H1 (cell line): ENCODE measurements around the gene RASAL2. TPM values are rescaled to one million over a fixed set of nuclear protein-coding genes. Genes with fewer than 3 reads are reported as not detected.

Source experiments
- CTCF ChIA-PET: fragments of 300-600 bp; sonication (Branson Sonifier 250); formaldehyde crosslinking; loops from one replicate; lab custom pipeline; 2021; ENCODE audit not compliant: partially characterized antibody; lab: Charles Lee
- POLR2A ChIA-PET: fragments of 300-600 bp; sonication (Branson Sonifier 250); formaldehyde crosslinking; loops from one replicate; lab custom pipeline; 2021; ENCODE audit warnings: inconsistent platforms; ENCODE audit not compliant: partially characterized antibody; lab: Charles Lee
- DNase-seq, 2 experiments: peaks; one replicate each; pipeline versions ENCODE4 v3.0.0 to v3.0.0-alpha.2; 2010 to 2022; ENCODE audit warnings: low spot score in 2 of 2, low read depth in 1 of 2, mixed read lengths in 1 of 2
- FAIRE-seq: peaks from 2 replicates; lab custom pipeline; 2011; peaks lifted over from hg19 to GRCh38; lab: Jason Lieb, UNC
- H2AFZ ChIP-seq: 2 replicates; pipeline ENCODE4 v1.8.1; 2012; ENCODE audit warnings: low read length, inconsistent platforms
- H2AK5ac ChIP-seq: 2 replicates; pipeline ENCODE4 v1.6.1; 2013; ENCODE audit warnings: low read depth, low read length
- H2BK120ac ChIP-seq: replicated peaks from 2 replicates; pipeline ENCODE3; 2013; ENCODE audit warnings: low read depth, low read length, inconsistent platforms
- H2BK12ac ChIP-seq: 2 replicates; pipeline ENCODE4 v1.6.1; 2013; ENCODE audit warnings: low read depth, low read length
- H2BK15ac ChIP-seq: 2 replicates; pipeline ENCODE4 v1.6.1; 2013; ENCODE audit warnings: low read length
- H2BK20ac ChIP-seq: 2 replicates; pipeline ENCODE4 v1.6.1; 2013; ENCODE audit warnings: low read length
- H2BK5ac ChIP-seq: 2 replicates; pipeline ENCODE4 v1.6.1; 2013; ENCODE audit warnings: low read depth, low read length
- H3K14ac ChIP-seq: 2 replicates; pipeline ENCODE4 v1.6.1; 2013; ENCODE audit warnings: inconsistent platforms; ENCODE audit not compliant: insufficient read length
- H3K18ac ChIP-seq: 2 replicates; pipeline ENCODE4 v1.6.1; 2013; ENCODE audit warnings: low read length; ENCODE audit errors: extremely low read depth
- H3K23ac ChIP-seq: 2 replicates; pipeline ENCODE4 v1.6.1; 2013; ENCODE audit warnings: inconsistent platforms; ENCODE audit not compliant: insufficient read length
- H3K23me2 ChIP-seq: 2 replicates; pipeline ENCODE4 v1.6.1; 2013; ENCODE audit warnings: low read depth, low read length
- H3K27ac ChIP-seq: 2 replicates; pipeline ENCODE4 v1.6.1; 2011; ENCODE audit warnings: low read depth, low read length, inconsistent platforms
- H3K27me3 ChIP-seq, 4 experiments: replicated peaks in 1 of 4; 1 replicate in 1 of 4; 2 replicates in 3 of 4; pipeline versions ENCODE4 v1.6.1 to v1.8.1; 2011 to 2013; ENCODE audit warnings: low read length in 3 of 4, mild to moderate bottlenecking in 3 of 4, inconsistent platforms in 2 of 4, mixed read lengths in 2 of 4, moderate library complexity in 1 of 4; ENCODE audit not compliant: control insufficient read depth in 3 of 4, insufficient read depth in 3 of 4; ENCODE audit errors: extremely low read depth in 1 of 4
- H3K36me3 ChIP-seq, 4 experiments: 2 replicates each; pipeline versions ENCODE4 v1.6.1 to v1.8.1; 2011 to 2013; ENCODE audit warnings: mild to moderate bottlenecking in 4 of 4, low read length in 3 of 4, moderate library complexity in 2 of 4, control low read depth in 1 of 4, inconsistent platforms in 1 of 4; ENCODE audit not compliant: insufficient read depth in 4 of 4, control insufficient read depth in 2 of 4
- H3K4ac ChIP-seq: replicated peaks from 2 replicates; pipeline ENCODE3; 2013; ENCODE audit warnings: low read length, low read depth, mixed read lengths, inconsistent platforms; ENCODE audit not compliant: insufficient read length
- H3K4me1 ChIP-seq, 4 experiments: replicated peaks in 1 of 4; 1 replicate in 1 of 4; 2 replicates in 3 of 4; pipeline versions ENCODE4 v1.6.1 to v1.8.1; 2011 to 2013; ENCODE audit warnings: low read length in 3 of 4, inconsistent platforms in 2 of 4, mixed read lengths in 1 of 4; ENCODE audit not compliant: insufficient read depth in 4 of 4, control insufficient read depth in 3 of 4
- H3K4me2 ChIP-seq, 2 experiments: 2 replicates each; pipeline versions ENCODE4 v1.6.1 to v1.8.1; 2011 to 2013; ENCODE audit warnings: low read depth in 2 of 2, low read length in 2 of 2, control low read depth in 1 of 2, inconsistent platforms in 1 of 2, mild to moderate bottlenecking in 1 of 2; ENCODE audit not compliant: insufficient read depth in 1 of 2
- H3K4me3 ChIP-seq, 4 experiments: fragments of 200-600, 300-600 bp in 1 of 4; sonication (generic), shearing (Covaris generic), sonication (Bioruptor Twin) in 1 of 4; 2 replicates each; pipeline versions ENCODE4 v1.5.1 to v1.8.1; 2011 to 2016; ENCODE audit warnings: low read length in 4 of 4, low read depth in 3 of 4, control low read depth in 2 of 4, inconsistent platforms in 2 of 4, mild to moderate bottlenecking in 2 of 4, mixed read lengths in 1 of 4, moderate library complexity in 1 of 4; ENCODE audit not compliant: insufficient read depth in 2 of 4; ENCODE audit errors: extremely low read depth in 1 of 4
- H3K56ac ChIP-seq: replicated peaks from 2 replicates; pipeline ENCODE3; 2013; ENCODE audit warnings: low read depth, mild to moderate bottlenecking, mixed read lengths, low read length, inconsistent platforms; ENCODE audit not compliant: insufficient read length
- H3K79me1 ChIP-seq: 2 replicates; pipeline ENCODE4 v1.6.1; 2013; ENCODE audit warnings: low read depth, low read length, control low read depth
- H3K79me2 ChIP-seq, 2 experiments: 2 replicates each; pipeline versions ENCODE4 v1.6.1 to v1.8.1; 2012 to 2013; ENCODE audit warnings: low read length in 2 of 2, mild to moderate bottlenecking in 2 of 2, inconsistent platforms in 1 of 2; ENCODE audit not compliant: insufficient read depth in 2 of 2, control insufficient read depth in 1 of 2
- H3K9ac ChIP-seq, 4 experiments: replicated peaks in 1 of 4; 1 replicate in 1 of 4; 2 replicates in 3 of 4; pipeline versions ENCODE4 v1.6.1 to v1.8.1; 2011 to 2013; ENCODE audit warnings: low read depth in 3 of 4, low read length in 3 of 4, control low read depth in 2 of 4, mild to moderate bottlenecking in 2 of 4, moderate library complexity in 2 of 4, inconsistent platforms in 1 of 4; ENCODE audit errors: extremely low read depth in 1 of 4
- H3K9me3 ChIP-seq, 2 experiments: 2 replicates each; pipeline versions ENCODE4 v1.6.1 to v1.8.1; 2012 to 2013; ENCODE audit warnings: mild to moderate bottlenecking in 2 of 2, moderate library complexity in 2 of 2, control low read depth in 1 of 2, inconsistent platforms in 1 of 2, low read depth in 1 of 2, low read length in 1 of 2, mixed read lengths in 1 of 2; ENCODE audit not compliant: insufficient read depth in 2 of 2
- H4K20me1 ChIP-seq, 2 experiments: replicated peaks in 1 of 2; 2 replicates each; pipeline versions ENCODE3 to v1.8.1; 2011 to 2013; ENCODE audit warnings: inconsistent platforms in 2 of 2, low read length in 2 of 2, mild to moderate bottlenecking in 1 of 2; ENCODE audit not compliant: insufficient read depth in 2 of 2, control insufficient read depth in 1 of 2
- H4K5ac ChIP-seq: 2 replicates; pipeline ENCODE4 v1.6.1; 2013; ENCODE audit warnings: low read length, low read depth, mixed read lengths, inconsistent platforms; ENCODE audit not compliant: insufficient read length
- H4K8ac ChIP-seq: 2 replicates; pipeline ENCODE4 v1.8.0; 2013; ENCODE audit warnings: mild to moderate bottlenecking, moderate library complexity, low read length, inconsistent platforms; ENCODE audit not compliant: insufficient read depth; ENCODE audit errors: extremely low read depth
- H4K91ac ChIP-seq: replicated peaks from 2 replicates; pipeline ENCODE3; 2013; ENCODE audit warnings: low read length, mixed read lengths, inconsistent platforms; ENCODE audit not compliant: insufficient read length
- WGBS, 2 experiments: shearing (Covaris generic) in 1 of 2; methylation state at CpG; one replicate each; pipeline versions ENCODE4 v1.1.6 to v1.1.7; 2013 to 2015; ENCODE audit warnings: low lambda C conversion rate in 2 of 2, mixed read lengths in 2 of 2, inconsistent platforms in 1 of 2, low coverage in 1 of 2, missing lambda C conversion rate in 1 of 2; ENCODE audit not compliant: insufficient replicate concordance in 2 of 2, insufficient coverage in 1 of 2, insufficient read length in 1 of 2; ENCODE audit errors: extremely low coverage in 1 of 2, missing lambda C conversion rate in 1 of 2; 5-methylcytosine and 5-hydroxymethylcytosine counted together
- polyA plus RNA-seq, 7 experiments: library from polyadenylated mRNA; depleted of rRNA in 3 of 7; stranded (reverse) in 5 of 7; unstranded in 2 of 7; fragments of >200 nt in 5 of 7; fragments of 200-250 nt in 2 of 7; gene quantifications; 1 replicate in 5 of 7; 2 replicates in 1 of 7; 4 replicates in 1 of 7; pipeline versions ENCODE4 v1.2.1 to v1.2.3, GENCODE V29; 2011 to 2013; ENCODE audit warnings: missing spikeins in 2 of 7, mixed read lengths in 2 of 7
- total RNA-seq: library from RNA; stranded (reverse); fragmentation: NEBNext Ultra II Directional; extraction: Animal tissue kit (Norgen Biotek cat#: 25700); gene quantifications from 2 replicates; pipeline ENCODE4 v1.2.1, GENCODE V29; 2021

The RASAL2 gene
- total and polyA plus RNA-seq, 2 of the 8 experiments (the other 6 are each of a cell fraction or from before 2014, with no cell fraction given): 15.9 to 32.5 TPM

- Histone ChIP-seq H3K9me3 (no peaks in the 10 kb centered on the region), H3K18ac (no peak overlapping the region), H2BK5ac (no peak overlapping the region), H3K4me2 (no peak overlapping the region), H3K27me3 (no peaks in the 10 kb centered on the region), H2AK5ac (no peak overlapping the region), H3K79me2 (peaks cover 0 to 84% of the 10 kb centered on the region in 2 experiments; a peak in 3 of 4 replicates), H3K4me1 (no peaks in the 10 kb centered on the region; a peak in 1 of 7 replicates), H2BK120ac (no peak overlapping the region), H2BK15ac (no peak overlapping the region), H3K36me3 (no peaks in the 10 kb centered on the region), H4K91ac (no peak overlapping the region), H4K5ac (no peak overlapping the region), H3K14ac (no peak overlapping the region), H3K4ac (no peak overlapping the region), H4K8ac (no peak overlapping the region), H3K79me1 (0 out of 2 replicates have a peak, but pooled peaks cover 2% of the 10 kb centered on the region), H4K20me1 (peaks cover 0 to 2% of the 10 kb centered on the region in 2 experiments), H3K23me2 (no peaks in the 10 kb centered on the region), H3K27ac (no peak overlapping the region), H3K56ac (no peak overlapping the region), H3K9ac (no peak overlapping the region), H2BK12ac (no peak overlapping the region), H2AFZ (no peak overlapping the region), H2BK20ac (no peak overlapping the region), H3K23ac (no peak overlapping the region), H3K4me3 (no peak overlapping the region)
- no peak for FAIRE-seq
- DNase-seq: no peak
- ChIA-PET POLR2A (no interaction called here), CTCF (interaction anchor here (1.0 kb wide), 1 partner anchor 71 kb away, joined by 4 read pairs; no protein-coding TSS in a partner anchor)
- WGBS, 2 experiments: 88% methylated on average over 1 of the region's 1 CpG; no CpG with 5 or more reads in 1 of the 2 experiments
These were observed 13.9 kb downstream of the RASAL2 start for GRCh38 chr1:178107823-178108222.
